HL-60/S4 (cell line): Measurements from ENCODE around the gene NDC80.
"Not testable (repeated sequence)": the region's sequence is repeated elsewhere in the genome, so short reads cannot be mapped to it uniquely, and the experiment has no call there.

Experiments used
- in situ Hi-C: fragments of 300-500 bp; cut with MboI; formaldehyde crosslinking; loops from 2 replicates; pipeline ENCODE4 v1.14.3; 2022; ENCODE audit warnings: low sequenced_read_pairs

The NDC80 gene

DNA sequence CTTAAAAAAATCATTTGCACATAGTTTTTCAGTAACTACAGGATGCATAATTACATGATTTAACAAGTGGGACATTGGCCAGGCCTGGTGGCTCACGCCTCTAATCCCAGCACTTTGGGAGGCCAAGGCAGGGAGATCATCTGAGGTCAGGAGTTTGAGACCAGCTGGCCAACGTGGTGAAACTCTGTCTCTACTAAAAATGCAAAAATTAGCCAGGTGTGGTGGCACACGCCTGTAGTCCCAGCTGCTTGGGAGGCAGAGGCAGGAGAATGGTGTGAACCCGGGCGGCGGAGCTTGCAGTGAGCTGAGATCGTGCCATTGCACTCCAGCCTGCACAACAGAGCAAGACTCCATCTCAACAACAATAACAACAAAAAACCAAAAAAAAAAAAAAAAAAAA, 90.9 kb downstream of the NDC80 start:
- in situ Hi-C loops, result not testable (repeated sequence)

GRCh38 chr18:2662990-2663389, 91.6 kb downstream of the NDC80 start:
- in situ Hi-C loops, result no loop called here
